Stimulated activated CD4-positive, alpha-beta T cell treated with anti-CD3 and anti-CD28 coated beads, Interleukin-2, amount 100 ng/mL, for 4 hours (primary cell): ENCODE data around the gene KAZN.

Source experiments
- DNase-seq: peaks from one replicate; pipeline ENCODE4 v3.0.0-alpha.2; 2020; ENCODE audit warnings: low read depth

Gene KAZN

GRCh38 chr1:14857436-14858195 is 259.1 kb downstream of the KAZN start:
- no peak for DNase-seq

DNA sequence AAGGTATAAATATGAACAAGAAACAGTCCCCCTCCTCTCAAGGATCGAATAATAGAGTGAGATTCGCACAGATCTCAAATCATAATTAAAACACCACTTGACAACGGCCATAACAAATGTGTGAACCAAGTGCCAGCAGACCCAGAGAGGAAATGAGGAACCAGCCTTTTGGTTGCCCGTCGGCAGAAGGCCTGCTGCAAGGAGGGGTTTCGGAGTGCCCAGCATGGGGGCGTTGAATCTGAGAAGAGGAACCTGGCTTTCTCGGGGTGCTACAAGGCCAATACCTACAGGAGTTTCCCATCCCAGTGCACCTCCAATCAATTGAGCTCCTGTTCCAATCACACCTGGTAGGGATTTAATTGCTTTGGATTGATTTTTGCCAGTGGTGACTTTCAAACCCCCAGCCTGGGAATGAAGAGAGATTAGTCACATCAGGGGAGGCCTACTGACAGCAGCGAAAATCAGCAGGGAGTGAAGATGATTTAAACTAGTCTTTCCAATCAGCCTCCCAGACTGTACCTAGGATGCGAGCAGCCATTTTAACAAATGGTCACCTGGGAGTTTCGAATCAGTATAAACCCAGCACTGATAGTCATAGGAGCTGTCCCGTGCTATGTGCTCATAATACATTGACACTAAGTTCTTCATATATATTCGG is 263.8 kb downstream of the KAZN start:
- DNase-seq = no peak

DNA sequence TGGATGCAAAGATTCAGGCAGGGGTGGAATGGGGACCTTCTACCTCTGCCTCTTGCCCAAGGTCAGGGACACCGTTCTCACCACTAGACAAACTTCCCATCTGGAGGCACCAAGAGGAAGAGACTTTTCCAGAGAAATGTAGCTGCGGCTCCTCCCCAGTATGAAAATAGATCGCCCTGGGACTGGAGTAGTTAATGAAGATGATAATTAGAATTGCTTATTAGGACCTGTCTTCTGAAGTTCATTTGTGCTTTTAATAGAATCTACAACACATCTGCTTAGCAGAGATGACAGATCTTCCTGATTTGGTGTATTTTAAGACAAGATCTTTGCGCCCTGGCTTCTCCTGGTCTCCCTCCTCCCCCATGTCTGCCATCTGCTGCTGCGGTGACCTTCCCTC is 266.6 kb downstream of the KAZN start:
- no peak for DNase-seq

DNA sequence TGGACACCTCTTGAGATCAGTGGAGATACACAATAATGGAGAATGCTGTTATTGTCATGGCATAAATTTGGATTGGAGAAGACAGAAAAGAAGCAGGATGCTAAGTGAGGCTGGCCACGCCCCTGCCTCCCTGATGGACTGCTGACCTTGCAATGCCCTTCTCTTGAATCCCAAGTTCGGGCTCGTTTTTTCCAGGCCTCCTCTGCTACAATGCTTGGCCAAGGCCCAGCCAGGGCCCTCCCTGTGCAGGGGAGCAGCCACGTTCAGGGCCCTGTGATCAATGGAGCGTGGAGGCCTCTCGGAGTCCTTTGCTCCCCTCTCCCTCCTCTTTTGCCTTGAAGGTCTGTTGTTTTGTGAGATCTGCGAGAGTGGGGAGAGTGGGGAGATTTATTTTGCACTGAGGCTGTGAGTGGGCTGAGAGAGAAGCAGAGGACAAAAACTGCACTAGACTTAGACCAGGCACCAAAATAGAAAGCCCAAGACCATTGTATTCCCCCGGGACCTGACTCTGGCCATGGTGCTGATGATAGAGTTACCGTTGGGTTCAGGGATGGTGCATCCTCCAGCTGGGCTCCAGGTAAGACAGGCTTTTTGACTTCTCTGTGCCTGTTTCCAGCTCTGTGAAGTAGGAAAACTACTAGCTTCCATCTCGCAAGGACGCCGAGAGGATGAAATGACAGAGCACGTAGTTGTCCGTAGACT is 268.6 kb downstream of the KAZN start:
- DNase-seq = no peak

DNA sequence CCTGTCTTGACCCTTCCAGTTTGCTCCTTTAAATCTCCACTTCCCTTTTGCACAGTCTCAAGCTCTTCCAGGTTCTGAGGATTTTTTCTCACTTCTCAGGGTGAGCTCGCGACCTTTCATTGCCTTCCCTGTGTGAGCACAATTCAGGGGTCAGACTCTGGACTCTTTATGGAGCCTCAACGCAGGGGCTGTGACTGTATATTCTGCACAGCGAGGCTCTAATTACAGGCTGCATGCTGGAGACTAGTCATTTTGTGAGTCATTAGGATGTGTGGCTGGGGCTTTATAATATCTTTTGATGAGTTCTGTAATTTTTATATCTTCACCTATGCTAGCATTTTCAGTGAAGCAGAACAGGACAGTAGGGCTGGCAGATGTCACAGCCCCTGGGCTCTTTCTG is 270.7 kb downstream of the KAZN start:
- DNase-seq = no peak

- no peak for DNase-seq
Measured at GRCh38 chr1:14871218-14871970, 272.9 kb downstream of the KAZN start.

GRCh38 chr1:14872762-14873161 is 274.3 kb downstream of the KAZN start:
- DNase-seq = no peak

DNA sequence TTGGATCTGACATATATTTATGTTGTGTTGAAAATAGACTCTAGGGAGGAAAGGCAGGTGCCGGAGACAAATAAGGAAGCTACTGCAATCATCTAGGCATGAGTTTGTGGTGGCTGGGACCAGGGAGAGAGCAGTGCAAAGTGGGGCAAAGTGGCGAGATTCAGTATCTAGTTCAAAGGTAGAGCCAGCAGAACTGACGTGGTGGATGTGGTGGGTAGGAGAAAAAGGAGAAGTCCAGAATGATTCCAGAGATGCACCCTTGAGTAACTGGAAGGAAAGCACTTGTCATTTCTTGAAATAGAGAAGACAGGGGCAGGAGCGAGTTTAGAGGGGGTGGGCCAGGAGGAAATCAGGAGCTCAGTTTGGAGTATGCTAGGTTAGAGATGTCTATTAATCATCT is 275.2 kb downstream of the KAZN start:
- DNase-seq = no peak

GRCh38 chr1:14875524-14876509 is 277.3 kb downstream of the KAZN start:
- no peak for DNase-seq

DNA sequence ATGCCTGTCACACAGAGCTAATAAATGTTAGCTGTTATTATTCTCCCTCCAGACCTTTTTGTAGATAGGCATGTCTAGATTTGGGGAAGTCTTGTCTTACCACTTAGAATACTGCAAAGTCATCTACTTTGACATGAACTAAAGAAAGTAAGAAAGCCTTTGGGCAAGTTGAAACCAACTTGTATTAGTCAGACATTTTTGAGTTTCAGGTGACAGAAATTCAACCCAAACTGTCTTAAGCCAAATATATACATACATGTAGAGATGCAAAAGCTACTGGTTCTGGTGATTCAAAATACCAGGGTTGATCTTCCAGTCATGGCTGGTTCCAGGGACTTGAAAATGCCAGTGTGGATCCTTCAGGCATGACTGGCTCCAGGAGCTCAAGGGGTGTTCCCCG is 278.3 kb downstream of the KAZN start:
- DNase-seq = no peak

- DNase-seq = no peak
Measured at GRCh38 chr1:14877224-14877623, 278.7 kb downstream of the KAZN start.

GRCh38 chr1:14878124-14878523 is 279.6 kb downstream of the KAZN start:
- no peak for DNase-seq

DNA sequence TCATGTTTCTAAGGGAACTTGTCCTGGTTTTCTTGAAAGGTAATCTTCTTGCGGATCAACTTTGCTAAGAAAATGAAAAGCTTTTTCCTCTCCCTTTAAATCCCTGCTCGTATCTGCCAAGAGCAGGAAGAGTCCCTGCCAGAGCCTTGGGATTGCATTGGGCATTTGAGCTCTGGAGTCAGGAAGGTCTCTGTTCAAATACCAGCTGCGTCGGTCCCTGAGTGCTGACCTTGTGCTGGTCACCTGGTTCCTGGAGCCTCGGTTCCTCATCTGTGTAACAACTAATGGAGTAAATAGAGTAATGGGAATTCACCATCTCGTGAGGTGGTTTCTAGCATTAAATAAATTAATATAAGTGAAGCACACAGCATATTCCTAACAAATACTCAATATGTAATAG is 280.5 kb downstream of the KAZN start:
- no peak for DNase-seq

DNA sequence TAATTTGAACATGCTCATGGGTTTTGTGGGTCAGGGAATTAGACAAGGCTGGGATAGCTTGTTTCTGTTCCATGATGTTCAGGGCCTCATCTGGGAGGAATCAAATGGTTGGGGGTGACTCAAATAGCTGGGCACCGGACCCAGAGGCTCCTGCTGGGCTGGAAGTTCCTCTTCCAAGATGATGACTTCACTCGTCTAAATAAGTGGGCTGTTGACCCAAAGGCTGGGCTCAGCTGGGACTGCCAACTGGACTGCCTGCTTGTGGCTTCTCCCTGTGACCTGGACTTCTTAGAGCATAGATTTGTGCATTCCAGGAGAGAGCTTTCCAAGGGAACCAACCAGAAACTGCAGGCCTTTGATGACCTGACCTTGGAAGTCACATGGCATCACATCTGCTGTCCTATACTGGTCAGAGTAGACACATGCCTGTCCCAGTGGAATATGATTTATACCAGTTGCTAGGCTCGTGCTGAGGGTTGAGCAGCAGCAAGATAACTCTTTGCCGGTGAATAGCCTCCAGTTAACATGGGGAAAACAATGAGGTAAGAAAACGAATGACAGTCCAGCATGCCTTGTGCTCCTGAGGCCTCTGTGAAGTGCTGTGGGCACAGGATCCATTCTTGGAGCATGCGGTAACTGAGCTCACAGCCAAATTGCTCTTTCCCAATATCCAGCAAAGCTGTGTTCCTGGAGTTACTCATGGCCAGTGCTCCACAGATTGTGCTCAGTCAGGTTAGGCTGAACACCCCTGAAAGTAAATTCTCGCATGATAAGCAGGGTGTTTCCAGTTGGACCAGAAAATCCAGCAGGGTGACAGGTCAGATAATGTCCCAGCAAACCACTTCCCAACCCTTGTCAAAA is 282.2 kb downstream of the KAZN start:
- no peak for DNase-seq

GRCh38 chr1:14881775-14882672 is 283.5 kb downstream of the KAZN start:
- DNase-seq = no peak

DNA sequence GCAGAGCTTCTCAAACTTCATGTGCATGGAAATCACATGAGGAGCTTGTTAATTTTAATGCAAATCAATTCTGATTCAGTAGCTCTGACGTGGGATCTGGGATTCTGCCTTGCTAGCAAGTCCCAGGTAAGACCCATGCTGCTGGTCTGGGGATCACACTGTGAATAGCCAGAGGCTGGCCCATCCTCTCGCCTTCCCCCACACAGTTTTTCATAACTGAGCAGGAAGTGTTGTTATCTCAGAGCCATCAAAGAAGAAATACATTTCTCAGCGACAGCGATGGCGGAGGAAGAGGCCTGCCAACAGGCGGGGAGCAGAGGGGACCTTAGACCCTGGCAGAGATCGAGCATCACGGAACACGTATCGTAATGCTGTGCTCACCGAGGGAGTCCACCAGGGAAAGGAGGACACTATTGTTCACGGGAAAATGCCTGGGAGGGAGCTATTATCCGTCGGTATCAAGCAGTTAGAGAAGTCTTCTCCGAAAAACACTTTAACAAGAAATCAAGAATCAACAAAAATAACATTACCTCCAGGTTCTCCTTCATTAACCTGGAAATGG is 286.2 kb downstream of the KAZN start:
- no peak for DNase-seq

DNA sequence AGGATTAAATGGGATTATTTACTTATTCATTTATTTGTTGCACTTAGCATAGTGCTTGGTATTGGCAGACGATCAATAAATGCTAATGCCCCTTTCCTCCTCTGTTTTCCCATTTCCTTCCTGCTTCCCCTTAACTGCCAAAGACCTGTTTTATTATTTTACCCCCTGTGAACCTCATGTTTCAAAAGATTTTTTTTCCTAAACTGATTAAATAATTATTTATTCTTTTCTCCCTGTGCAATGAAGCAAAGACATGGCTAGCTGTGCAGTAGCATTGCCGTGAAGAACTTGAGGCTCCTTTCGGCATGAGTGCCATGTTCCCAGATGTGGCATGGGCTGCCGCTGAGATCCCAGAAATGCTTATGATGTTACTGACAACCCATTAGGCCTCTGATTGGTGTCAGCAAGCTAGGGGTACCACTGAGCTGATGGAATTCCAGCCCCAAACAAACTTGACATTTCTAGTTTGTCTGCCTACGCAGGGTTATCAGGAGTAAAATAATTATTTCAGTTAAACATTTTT is 288.6 kb downstream of the KAZN start:
- no peak for DNase-seq

DNA sequence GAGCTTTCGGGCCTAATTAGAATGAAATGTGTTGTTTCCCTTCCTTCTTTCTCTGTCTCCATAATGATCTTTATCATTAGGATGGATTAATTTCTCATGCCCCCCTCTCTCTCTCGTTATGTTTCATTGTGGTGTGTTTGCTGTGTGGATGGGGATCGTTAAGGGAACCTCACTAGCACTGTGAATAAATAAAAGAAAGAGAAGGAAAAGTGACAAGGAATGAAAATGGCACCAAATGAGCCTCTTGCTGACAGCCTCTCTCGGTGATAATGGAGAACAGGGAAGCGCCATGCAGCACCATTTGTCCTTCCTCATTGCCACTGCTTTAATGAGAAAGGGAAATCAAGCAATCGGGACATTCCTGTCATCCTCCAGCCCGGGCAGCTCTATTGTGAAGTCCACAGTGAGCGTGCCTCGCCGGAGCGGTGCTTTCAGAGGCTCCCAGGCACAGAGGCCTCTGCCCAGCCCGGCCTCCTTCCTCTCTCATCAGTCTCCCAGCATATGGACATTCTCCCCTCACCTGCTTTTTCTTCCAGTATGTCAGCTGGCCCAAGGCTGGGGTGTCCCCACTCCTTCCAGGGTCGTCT is 289.4 kb downstream of the KAZN start:
- no peak for DNase-seq
